MV-4-11 (cell line): Measurements from ENCODE around the gene POLR1H.

Experiments
- DNase-seq: peaks from one replicate; lab custom pipeline; 2025; lab: John Stamatoyannopoulos, UW

Gene POLR1H

DNA sequence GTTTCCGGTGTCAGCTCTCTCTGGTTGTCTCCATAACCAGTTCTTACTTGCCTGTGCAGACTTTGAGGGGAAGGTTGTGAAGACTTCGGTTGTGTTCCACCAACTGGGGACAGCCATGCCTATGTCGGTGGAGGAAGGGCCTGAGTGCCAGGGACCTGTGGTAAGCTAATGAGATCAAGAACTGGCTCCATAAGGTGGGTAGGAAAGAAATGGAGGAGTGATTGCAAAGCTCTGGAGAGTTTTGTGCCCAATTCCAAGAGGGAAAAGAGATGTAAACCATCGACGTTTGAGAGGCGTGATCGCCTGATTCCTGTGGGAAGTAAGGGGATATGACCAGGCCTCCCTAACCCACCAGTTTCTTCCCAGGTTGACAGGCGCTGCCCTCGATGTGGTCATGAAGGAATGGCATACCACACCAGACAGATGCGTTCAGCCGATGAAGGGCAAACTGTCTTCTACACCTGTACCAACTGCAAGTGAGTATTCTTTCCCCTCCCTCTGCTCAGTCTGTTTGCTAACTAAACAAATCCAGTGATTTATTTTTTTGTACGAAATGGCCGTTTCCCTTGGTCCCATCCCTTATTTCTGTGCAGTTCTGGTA, 893 bp downstream of the POLR1H start:
- DNase-seq = no peak

DNA sequence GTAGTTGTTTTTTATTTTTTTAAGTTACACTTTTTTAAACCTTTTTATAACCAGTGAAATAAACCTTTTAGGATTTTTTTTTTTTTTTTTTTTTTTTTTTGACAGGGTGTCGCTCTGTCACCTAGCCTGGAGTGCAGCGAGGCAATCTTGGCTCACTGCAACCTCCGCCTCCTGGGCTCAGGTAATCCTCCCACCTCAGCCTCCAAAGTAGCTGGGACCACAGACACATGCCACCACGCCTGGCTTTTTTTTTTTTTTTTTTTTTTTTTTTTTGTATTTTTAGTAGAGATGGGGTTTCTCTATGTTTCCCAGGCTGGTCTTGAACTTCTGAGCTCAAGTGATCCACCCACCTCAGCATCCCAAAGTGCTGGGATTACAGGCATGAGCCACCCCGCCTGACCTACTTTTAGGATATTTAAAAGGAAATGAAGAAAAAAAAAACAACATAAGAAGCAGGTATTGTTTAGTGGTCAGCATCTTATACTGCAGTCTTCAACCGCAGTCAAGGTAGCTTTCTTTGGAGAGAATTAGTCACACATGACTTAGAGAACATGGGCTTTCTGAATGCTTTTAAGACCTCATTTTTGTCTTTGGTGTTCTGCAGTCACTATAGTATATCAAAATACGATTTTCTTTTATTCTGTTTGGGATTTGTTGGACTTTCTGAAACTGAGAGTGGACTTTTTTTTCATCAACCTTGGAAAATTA, 1.6 kb downstream of the POLR1H start:
- no peak for DNase-seq

DNA sequence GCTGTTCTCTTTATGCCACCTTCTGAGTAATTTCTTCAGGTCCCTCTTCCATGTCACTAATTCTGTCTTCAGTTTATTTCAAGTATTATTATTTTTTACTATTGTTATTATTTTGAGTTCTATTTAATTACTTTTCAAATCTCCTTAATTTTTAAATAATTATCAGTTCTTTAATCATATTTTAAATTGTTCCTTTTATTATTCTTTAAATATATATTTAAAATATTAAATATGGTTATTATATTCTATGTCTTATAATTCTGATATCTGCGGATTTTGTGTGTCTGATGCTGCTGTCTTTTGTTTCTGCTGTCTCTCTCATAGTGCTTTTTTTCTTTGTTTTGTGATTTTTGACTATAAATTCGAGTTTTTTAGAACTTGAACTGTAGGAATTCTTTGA, 2.2 kb downstream of the POLR1H start:
- no peak for DNase-seq

DNA sequence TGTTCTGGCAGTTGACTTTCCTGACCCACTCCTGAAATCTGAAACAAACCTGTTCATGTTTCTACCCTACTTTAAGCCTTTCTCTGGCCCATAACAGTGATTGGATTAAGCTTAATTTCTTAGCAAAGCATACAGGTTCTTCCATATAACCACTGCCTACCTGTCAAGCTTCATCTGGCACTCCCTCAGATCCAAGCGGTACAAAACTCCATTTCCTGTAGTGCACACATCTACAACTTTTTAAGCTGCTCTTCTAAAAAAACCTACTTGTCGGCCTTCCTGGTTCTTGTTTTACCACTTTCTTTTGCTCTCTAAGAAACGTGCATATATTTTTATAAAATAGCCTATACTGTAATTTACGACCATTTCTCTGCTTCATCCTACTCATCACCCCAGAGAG, 5.0 kb downstream of the POLR1H start:
- DNase-seq = no peak

DNA sequence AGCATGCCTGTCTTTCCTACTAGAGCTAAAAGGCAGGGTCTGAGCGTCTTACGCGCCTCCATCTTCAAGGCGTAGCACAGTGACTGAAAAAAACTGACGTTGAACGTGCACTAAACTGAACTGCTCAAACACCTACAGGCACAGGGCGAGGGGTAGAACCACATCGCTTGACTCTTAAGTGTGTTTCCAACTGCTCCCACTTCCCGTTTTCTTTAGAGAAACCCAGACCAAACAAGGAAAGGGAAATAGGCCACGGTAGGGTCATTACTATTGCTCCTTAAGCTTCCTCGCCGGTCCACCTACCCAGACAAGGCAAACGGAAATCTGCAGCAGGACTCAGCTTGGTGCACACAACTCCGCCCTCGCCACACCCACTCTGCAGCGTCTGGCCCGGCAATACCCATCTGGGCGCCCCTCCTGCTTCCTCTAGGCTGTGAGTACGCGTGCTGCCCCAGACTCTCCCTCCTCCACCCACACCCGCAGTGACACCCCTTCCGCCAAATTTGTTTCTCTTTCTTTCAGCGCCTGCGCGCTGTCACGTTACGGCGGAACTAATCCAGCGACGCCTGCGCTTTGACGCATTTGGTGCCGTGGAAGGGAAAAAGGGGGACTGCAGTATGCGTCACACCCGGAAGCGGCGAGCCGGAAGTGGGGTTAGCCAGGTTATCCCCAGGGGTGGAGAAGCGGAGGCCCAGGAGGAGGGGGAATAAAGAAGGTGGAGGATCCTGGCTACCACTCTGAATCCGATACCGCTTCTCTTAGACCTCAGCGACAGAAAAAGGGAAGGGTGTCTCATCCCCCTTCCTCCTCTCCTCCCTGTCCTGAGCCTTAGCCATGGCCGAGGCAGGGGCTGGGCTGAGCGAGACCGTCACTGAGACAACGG, 5.8 kb downstream of the POLR1H start, which contains the start of gene PPP1R11:
PPP1R11 (plus strand) TSS at position 622 of the 883 bp plus-strand sequence; CDS start at position 835, 213 bp downstream.
- DNase-seq = peak; percentile 100

DNA sequence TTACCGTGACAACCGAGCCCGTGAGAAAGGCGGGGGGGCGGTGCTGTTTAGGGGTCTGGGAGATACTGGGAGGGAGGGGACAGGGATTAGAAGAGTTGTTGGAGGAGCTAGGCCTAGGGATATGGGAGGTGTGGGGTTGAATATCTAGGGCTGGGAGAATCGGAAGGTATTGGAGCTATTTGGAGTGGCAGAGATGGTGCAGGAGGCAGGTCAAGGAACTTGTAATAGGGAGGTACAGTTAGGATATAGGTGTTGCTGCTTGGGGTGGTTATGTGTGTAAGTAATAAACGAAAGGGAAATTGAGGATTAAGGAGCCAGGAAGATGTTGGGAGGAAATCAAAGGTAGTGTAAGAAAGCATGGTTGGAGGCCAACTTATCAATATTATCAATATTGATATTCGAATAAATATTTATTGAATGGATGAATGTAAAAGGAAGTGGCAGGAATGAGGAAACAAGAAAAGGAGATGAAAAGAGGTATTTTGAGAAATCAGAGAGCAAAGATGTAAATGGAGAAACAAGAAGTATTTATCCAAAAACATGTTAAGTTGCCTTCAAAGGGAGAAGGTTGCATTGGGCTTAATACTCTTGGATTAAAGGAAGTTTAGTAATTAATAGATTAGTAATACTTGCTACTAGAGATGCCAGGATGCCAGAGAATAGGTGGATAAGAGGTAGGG, 6.5 kb downstream of the POLR1H start:
- no peak for DNase-seq

DNA sequence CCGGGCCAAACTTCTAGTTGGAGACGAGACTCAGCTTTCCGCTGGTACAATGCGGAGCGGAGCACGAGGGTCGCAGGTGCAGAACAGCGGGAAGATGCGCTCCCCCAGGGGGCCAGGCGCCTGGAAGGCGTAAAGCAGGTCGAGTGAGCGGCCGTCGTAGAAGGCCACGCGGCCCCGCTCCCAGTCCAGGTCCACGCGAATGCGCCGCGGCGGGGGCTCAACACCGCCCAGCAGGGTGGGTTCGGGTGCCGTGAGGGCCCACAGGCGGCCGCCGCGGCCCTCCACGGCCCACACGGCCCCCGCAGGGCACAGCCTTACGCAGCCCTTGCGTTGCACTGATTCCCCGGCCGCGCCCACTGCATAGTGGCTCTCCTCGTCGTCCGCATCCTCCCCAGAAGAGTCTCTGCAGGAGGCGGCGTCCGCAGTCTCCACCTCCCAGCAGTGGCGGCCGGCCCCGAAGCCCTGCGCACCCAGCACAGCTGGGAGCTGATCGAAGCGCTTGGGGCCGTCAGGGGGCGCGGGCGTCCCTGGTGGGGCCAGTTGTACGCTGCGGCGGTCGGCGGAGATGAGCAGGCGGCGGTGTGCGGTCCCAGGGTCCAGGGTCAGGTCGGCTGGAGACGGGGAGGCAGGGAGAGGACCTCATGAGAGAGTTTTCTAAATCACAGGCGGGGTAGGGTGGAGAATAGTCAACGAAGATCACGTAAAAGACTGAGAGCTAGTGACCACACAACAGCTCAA, 10.2 kb downstream of the POLR1H start:
- no peak for DNase-seq

DNA sequence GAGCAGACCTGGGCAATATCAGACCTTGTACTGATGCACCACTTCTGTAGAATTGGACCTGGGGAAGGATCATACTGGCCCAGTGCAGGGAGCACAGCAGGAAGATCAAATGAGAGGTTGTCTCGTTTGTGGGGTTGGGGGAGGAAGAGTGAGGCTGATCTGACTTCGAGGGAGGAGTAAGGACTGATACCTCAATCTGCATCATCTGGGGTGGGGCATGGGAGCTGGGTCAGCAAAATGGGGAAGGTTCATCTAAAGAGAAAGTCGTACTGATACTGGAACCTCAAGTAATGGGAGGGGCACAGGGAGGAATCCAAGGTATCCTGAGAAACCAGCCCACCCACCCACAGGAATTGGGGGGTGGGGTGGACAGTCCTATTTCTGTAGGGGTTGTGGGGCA, 10.8 kb downstream of the POLR1H start:
- no peak for DNase-seq

DNA sequence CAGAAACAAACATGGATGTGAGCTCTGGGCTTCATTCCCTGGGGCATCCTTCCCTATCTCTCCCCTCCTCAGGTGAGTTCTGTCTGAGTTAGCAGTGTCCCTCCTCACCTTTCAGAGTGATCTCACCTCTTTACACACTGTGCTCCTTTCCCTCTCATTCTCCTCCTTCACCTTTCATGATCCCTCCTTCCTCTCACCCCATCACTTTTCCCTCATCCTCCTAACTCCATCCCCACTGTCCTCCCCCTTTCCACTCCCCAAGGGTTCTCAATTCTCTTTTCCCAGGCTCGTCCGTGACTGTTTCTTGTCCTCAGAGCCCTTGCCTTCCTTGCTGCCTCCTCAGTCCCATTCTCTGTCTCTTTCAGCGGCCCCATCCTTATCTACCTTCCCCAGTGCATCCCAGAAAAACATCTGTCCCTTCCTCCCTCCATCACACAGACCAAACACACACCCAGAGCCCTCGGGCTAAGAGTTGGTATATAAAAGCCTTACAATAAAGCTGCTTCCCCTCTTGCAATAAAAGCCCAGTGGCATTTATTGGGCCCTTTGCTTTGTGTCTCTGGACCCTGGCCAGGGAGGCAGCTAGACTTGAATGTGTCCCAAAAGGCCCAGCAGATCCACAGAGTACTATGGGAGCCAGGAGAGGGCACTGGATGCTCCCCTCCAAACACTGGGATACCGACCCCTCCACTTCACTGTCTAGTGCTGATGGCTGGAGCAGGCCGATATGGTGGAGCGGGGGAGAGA, 12.6 kb downstream of the POLR1H start:
- no peak for DNase-seq

DNA sequence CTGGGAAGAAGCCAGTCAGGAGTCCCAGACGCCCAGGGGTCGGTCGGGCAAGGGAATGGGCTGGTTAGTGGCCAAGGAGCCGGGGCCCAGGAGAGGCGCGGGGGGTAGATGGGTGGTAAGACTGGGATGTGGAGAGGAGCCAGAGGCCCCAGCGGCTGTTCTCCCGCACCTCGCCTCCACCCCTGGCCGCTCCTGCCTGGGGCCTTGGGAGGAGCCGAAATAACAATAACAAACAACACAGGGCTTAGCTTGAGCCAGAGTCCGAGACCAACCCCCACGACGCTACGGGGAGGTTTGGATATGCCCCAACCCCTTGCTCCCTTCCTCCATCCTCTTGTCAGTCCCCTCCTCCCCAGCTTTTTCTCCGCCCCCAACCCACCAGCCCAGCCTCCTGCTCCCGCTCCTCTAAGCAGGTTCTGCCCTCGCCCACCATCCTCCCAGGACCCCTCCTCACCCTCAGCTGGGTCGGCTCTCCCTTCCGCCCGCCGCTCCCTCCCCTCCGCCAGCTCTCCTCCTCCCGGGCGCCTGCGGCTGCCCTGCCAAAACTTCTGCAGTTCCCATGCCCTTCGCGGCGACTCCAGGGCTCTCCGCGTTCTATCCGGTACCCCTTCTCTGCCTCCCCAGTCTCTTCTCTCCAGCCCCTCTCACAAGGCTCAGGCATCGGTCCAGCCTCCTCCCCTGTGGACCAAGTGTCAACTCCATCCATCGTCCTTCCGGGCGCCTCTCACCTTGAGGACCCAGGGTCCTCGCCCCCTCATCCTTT, 13.4 kb downstream of the POLR1H start:
- no peak for DNase-seq

DNA sequence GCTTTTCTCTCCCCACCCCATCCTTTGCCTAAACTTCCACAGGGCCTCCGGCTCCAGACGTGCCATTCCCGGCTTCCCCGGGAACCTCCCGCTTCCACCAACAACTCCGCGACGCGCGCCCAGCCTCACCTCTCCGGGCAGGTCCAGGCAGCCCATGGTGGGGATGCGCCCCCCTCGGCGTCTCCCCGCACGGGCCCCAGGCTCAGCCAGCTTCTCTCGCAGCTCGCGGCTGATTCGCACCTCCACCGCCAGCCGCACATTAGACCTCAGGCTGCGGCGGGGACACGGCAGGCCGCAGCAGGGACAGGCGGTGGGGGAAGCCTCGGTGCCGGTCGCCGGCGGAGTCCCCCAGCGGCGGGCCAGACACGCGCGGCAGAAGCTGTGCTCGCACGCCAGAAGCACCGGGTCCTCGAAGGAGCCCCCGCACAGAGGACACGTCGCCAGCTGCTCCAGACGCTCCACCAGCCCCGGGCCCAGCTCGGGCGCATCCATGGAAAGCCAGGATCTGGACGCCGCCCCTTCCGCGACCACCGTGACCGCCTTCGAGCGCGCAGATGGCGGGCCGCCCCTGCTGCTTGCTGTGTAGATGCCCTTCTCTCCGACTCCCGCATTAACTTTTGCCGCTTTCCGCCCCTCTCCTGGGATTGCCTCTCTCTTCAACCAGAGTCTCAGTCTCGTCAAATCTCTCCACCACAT, 14.2 kb downstream of the POLR1H start, which contains the start of gene RNF39:
RNF39 (minus strand) TSS at position 676 of the 696 bp plus-strand sequence; CDS start at position 492, 184 bp downstream.
- no peak for DNase-seq

DNA sequence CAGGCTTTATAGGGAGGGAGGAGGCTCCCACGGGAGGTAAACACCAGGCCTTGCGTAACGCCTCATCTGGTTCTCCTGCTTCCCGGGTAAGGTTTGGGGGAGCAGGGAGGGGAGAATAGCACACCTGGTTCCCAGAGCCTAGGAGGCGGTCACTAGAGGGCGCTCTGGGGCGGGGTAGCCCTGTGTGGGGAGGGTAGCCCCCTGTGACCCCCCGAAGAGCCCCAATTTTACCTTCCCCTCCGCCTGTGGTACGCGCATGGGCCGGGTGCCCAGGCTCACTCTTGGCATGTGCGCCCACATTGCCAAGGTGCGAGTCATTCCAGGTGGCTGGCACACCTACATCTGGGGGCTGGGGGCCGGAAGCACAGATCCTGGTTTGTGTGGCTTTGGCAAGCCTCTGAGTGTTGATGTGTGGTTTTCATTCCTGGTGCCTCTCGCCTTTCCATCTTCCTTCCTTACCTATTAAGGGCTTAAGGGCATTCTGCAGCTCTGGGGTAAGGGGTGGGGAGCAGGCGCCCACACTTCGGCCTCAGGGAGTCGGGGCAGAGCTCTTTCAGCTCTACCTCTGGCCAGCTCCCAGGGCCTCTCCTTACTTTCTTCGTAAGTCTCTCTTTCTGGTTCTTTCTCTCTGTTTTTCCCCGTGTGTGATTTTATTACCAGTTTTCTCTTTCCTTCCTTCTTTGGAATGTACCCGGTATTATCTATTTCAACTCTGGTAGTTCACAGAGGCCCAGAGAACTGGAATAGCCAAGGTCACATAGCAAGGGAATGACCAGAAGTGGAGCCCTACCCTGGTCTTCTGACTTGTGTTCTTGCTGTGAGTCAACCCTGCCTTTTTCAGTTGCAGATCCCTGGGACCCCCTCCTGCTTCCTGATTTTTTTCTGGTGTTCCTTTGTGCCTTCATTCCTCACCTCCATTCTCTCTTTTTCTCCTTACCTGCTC, 15.0 kb downstream of the POLR1H start:
- no peak for DNase-seq

DNA sequence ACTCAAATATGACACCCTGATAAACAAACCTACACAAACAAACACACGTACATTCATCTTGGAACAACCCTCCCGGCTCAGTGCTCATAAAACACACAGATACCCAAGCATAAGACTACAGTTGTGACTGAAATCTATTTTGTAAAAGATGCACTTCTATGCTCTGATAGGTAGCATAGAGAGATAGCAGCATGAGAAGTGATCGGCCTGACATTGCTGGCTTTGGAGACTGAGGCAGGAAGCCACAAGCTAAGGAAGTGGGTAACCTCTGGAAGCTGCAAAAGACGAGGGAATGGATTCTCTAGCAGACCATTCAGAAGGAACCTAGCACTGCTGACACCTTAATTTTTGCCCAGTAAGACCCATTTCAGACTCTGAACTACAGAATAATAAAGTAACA, 16.2 kb downstream of the POLR1H start:
- no peak for DNase-seq

DNA sequence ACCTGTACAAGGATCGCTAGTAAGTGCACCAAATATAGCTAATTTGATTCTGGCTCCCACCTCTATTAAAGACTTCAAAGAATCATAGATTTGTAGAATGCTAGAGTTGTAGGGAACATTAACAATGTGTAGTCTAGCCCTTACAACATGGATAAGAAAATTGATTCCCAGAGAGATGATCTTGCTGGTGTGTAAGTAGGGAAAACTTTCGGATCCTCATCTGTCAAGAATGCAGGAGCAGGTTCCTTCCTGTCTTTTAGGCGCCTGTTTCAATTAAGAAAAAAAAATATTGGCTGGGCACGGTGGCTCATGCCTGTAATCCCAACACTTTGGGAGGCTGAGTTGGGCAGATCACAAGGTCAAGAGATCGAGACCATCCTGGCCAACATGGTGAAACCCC, 26.8 kb downstream of the POLR1H start:
- DNase-seq = no peak

DNA sequence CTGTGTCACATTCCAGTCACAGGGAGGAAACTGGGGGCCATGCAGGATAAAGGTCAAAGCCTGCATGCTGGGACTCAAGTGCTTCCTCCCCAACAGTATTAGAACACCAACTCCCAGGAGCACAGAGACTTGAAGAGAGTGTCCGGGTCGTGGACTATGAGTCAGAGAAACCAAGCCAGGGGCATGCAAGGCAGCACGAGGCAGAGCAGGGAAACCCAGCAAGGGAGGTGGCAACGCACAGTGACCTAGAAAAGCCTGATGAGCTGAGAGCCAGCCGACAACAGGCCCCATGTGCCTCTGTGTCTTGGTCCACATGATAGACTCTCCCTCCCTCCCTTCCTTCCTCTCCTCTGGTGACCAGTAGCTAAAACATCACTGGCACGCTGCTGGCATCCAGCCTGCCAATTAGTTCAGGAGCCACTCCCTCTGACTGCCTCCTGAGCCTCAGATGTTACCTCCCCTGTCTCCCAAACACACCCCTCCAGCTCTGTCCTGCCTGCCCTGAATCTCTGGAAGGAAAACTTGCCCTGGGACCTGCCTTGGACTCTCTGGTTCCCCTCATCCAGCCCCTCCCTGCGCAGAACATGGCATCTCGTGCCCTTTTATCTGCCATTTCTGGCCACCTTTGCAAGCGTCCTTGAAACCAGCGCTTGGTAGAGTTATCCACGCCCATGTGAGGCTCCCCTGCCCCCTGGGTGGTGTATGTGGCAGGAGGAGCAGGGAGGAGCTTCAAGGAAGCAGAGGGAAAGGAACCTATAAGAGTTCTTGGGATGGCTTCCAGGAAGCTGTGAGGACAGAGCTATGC, 30.7 kb downstream of the POLR1H start:
- DNase-seq = peak; percentile 23

DNA sequence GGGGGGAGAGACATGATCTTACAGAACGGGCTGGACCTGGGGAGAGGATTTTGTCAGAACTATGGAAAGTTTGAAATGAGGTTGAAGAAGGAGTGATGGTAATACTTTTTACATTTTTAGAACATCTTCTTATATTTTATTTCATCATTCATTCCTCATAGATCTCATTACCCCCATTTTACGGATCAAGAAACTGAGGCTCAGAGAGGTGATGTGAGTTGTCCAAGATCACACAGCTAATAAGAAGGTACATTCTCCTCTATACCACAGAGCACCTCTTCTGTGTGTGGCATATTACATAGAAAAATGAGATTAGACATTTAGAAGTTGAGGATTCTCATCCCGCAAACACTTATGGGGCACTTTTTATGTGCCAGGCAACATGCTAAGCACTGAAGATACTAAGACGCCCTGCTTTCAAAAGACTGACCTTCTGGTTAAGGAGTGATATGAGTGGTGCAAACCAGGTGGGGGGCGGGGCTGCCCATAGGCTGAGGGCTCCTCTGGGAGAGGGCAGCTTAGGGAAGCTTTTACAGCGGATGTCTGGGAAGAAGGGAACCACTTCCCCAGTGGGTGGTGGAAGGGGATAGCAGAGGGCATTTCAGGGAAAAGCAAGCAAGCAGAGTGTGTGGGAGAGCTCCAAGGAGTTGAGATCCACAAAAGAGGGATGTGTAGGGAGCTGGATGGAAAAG, 31.9 kb downstream of the POLR1H start:
- DNase-seq = no peak
